NCI-H226 (cell line): ENCODE measurements around the gene NSD1.
"Not testable (repeated sequence)": the region's sequence is repeated elsewhere in the genome, so short reads cannot be mapped to it uniquely, and the experiment has no call there.

Experiments used
- DNase-seq: peaks from one replicate; pipeline ENCODE4 v3.0.0-alpha.2; 2015

Gene NSD1

GRCh38 chr5:177332031-177332895 is 198.7 kb downstream of the NSD1 start:
- no peak for DNase-seq

GRCh38 chr5:177332896-177333260 is 199.3 kb downstream of the NSD1 start:
- DNase-seq = no peak

GRCh38 chr5:177333420-177334154 is 200.0 kb downstream of the NSD1 start:
- DNase-seq = no peak

GRCh38 chr5:177334155-177334551 is 200.6 kb downstream of the NSD1 start:
- no peak for DNase-seq

- DNase-seq = no peak
These were observed 201.5 kb downstream of the NSD1 start for GRCh38 chr5:177334781-177335700.

- DNase-seq = no peak
These were observed 202.1 kb downstream of the NSD1 start for GRCh38 chr5:177335701-177336065.

GRCh38 chr5:177336112-177336511 is 202.5 kb downstream of the NSD1 start:
- no peak for DNase-seq

GRCh38 chr5:177336603-177337494 is 203.3 kb downstream of the NSD1 start:
- DNase-seq = no peak

GRCh38 chr5:177338251-177339106 is 204.9 kb downstream of the NSD1 start:
- DNase-seq = no peak

- no peak for DNase-seq
These were observed 205.6 kb downstream of the NSD1 start for GRCh38 chr5:177339107-177339638.

- not testable (repeated sequence) for DNase-seq
These were observed 209.4 kb downstream of the NSD1 start for GRCh38 chr5:177343000-177343399.

- no peak for DNase-seq
These were observed 210.2 kb downstream of the NSD1 start for GRCh38 chr5:177343777-177344176.

GRCh38 chr5:177344891-177345290 is 211.3 kb downstream of the NSD1 start:
- no peak for DNase-seq

GRCh38 chr5:177346820-177347219 is 213.2 kb downstream of the NSD1 start:
- no peak for DNase-seq

- DNase-seq = no peak
These were observed 214.1 kb downstream of the NSD1 start for GRCh38 chr5:177347699-177348098.

GRCh38 chr5:177349362-177349647 is 215.7 kb downstream of the NSD1 start:
- no peak for DNase-seq

GRCh38 chr5:177349762-177350161 is 216.2 kb downstream of the NSD1 start:
- no peak for DNase-seq
